NCI-H345 (cell line): ENCODE data around the gene VASP.

Experiments used
- DNase-seq: peaks from one replicate; lab custom pipeline; 2025; lab: John Stamatoyannopoulos, UW

VASP gene

DNA sequence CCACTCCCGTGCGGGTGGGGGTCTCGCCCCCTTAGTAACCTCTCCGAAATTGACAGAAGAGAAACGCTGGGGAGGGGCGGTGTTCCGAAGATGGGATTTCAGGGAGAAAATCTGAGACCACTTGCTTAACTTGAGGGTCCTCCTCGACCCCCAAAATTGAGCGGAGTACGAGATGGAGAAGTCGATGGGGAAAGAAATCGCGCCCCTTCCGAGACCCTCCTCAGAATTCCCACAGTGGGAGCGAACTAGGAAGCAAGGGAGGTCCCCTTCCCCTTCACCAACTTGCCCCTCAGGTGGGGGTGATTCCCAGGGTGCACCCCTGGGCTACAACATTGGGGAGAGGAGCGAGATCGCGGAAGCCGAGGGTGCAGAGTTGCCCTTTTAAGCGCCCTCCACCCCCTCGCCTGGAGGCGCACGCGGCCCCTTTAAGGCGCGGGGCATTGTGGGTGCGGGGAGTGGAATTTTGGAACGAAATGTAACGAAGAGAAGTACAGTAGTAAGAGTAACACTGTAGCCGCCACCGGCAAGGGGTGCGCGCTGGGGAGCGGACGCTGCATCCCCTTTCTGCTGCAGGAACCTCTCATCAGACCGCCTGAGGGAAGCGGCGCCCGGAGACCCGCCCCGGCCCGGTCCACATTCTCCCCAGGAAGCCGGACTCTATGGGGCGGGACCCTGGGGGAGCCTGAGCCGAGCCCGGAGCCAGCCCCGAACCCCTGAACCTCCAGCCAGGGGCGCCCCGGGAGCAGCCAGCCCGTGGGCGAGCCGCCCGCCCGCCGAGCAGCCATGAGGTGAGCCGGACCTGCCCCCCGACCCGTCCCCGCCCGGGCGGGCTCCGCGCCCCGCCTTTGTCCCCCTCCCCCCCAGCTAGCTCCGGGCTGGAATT, at the start of gene VASP:
VASP (plus strand) TSS at position 491 of the 883 bp plus-strand sequence; CDS start at position 784, 293 bp downstream.
- peak; percentile 83 for DNase-seq

DNA sequence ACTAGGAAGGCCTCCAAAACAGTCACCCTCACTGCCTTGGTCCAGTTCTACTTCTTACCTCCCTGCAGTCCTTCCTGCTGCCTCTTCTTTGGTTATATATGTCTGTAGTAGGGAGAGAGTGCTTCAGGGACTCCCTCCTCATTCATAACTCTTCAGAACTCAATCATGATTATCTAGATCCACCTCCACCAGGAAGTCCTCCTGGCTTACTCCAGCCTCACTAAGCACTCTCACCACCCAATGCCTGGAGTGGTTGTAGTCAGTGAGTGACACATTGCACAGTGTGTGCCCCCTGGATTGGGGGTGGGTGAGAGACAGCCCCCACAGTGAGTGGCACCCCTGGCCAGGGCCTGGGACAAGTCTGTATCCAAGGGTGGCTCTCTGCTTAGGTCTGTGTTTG, 49.5 kb upstream of the VASP start:
- no peak for DNase-seq

DNA sequence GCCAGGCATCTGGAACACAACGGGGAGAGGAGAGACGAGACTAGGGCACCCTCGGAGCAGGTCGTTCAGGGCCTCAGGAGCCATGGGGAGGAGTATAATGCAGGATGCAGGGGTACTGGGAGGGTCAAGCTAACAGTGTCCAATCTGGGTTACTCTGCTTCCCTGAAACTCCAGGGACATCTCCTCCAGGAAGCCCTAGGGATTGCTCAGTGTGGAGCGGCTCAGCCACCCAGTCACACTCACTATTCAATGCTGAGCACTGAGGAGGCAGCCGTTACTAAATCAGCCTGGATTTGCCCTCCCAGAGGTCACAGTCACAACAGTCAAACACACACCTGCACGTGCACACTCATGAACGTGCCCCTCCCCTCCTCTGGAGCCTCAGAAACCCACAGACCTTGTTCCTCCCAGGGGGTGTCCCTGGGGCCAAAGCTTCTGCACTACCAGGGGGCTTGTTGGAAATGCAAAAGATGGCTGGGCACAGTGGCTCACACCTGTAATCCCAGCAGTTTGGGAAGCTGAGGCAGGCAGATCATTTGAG, 46.4 kb upstream of the VASP start:
- no peak for DNase-seq

DNA sequence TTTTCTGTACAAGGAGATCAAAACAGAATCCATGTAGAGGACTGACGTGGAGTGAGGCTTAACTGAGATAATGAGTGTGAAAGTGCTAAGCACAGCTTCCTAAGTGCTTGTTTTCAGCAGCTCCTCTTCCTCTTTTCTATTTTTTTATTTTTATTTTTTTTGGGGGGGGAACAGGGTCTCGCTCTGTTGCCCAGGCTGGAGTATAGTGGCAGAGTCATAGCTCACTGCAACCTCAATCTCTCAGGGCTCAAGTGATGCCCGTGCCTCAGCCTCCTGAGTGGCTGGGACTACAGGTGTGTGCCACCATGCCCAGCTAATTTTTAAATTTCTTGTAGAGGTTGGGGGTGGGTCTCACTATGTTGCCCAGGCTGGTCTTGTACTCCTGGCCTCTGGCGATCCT, 45.1 kb upstream of the VASP start:
- no peak for DNase-seq

DNA sequence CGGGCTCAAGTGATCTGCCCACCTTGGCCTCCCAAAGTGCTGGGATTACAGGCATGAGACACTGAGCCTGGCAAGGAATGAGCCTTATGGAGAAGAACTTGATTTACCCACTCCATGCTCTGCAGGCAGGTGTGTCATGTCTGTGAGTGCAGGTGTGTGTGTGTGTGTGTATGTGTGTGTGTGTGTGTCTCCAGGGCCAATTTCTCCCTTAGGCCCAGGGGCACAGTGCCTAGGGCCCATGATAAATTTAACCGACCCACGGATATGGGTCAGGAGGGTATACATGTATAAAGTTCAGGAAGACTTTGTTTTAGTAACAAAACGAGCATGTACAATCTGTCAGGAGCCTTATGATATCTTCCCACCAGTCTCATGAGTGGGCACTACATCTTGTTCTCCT, 44.0 kb upstream of the VASP start:
- no peak for DNase-seq

DNA sequence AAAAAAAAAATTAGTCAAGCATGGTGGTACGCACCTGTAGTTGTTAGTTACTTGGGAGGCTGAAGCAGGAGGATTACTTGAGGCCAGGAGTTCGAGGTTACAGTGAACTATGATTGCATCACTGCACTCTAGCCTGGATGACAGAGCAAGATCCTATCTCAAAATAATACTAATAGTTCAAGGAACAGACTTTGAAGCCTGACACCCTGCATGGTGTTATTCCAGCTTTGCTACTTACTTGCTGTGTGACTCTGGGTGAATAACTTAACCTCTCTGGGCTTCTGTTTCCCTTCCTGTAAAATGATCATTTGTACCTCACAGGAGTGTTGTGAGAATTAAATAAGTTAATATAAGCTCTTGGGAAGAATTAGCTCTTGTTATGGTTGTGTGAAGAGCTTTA, 43.0 kb upstream of the VASP start:
- DNase-seq = no peak

DNA sequence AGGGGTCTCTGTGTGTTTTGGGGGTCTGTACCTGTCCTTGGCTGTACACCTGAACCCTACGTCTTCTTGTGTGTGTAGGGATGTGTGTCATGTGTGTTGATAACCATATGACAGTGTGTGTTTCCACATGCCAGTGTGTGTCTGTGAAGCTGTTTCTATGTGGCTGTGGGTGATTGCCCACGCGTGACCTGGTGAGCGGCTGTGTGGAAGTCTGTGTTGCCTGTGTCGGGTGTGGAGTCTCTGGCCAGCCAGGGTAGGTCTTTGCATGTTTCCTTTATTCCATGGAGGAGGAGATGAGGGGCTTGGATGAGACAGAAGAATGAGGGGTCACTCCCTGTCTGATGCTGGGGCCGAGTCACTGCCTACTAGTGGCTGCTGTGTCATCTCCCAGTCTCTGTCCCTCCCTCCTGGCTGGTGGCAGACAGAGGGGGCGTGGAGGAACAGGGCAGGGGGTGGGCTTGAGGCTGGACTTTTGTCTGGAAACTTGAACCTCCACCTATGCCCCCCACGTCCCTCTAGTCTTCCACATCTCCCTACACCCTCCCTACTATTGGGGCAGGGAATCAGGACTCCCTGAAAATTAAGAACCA, 42.3 kb upstream of the VASP start:
- DNase-seq = no peak

DNA sequence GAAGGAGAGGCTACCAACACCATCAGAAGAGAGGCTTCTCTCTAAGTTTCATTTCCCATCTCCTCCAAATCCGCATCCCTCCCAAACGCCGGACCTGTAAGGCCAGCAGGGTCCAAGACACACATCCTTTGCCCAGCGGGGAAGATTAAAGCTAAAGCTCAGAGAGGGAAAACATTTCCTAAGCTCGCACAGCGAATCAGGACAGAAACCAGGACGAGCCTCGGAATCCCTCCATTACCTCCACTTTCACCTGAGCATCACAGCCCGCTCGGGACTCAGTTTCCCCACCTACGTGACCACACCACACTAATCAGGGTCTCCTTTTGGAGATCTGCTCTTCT, 40.2 kb upstream of the VASP start:
- DNase-seq = no peak

DNA sequence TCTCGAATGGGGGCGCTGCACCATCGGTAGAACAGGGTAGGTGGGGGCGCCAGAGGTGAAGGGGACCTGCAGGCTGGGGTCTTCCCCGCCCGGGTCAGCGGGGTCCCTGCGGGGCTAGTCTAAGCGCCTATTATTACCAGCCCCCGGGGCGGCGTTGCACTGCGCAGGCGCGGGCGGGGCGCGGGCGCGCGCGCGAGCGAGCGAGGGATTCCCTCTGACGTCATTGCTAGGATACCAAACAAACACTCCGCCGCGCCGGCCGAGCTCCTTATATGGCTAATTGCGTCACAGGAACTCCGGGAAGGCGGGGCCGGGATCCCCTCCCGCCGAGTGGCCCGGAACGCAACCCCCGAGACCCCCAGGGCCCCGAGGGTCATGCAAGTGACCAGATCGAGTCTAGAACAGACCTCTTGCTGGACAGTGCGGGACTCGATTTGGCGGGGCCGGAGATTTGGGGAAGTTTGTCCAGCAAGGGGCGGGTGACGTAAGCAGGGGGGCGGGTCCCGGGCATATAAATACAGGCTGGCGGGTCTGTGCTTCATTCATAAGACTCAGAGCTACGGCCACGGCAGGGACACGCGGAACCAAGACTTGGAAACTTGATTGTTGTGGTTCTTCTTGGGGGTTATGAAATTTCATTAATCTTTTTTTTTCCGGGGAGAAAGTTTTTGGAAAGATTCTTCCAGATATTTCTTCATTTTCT, 39.7 kb upstream of the VASP start, which contains the start of gene FOSB:
FOSB (plus strand) TSS at position 541 of the 703 bp plus-strand sequence. CDS start 591 bp downstream, outside the sequence.
- DNase-seq = peak; percentile 91

DNA sequence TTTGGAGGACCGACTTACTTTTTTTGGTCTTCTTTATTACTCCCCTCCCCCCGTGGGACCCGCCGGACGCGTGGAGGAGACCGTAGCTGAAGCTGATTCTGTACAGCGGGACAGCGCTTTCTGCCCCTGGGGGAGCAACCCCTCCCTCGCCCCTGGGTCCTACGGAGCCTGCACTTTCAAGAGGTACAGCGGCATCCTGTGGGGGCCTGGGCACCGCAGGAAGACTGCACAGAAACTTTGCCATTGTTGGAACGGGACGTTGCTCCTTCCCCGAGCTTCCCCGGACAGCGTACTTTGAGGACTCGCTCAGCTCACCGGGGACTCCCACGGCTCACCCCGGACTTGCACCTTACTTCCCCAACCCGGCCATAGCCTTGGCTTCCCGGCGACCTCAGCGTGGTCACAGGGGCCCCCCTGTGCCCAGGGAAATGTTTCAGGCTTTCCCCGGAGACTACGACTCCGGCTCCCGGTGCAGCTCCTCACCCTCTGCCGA, 39.1 kb upstream of the VASP start:
- DNase-seq = no peak

DNA sequence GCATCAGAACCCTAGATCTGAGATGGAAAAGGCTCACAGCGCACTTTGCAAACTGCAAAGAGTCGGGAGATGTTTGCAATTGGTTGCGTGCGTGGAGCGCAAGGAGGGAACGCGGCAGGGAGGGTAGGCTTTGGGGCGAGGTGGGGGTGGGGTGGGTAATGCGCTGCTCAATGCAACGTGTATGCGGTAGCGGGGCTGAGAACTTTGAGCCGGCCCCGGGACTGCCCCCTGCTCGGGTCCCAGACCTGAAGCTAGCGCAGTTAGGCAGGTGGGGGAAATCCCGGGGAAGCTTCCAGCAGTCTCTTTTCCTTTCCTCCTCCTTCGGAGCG, 38.5 kb upstream of the VASP start:
- no peak for DNase-seq

DNA sequence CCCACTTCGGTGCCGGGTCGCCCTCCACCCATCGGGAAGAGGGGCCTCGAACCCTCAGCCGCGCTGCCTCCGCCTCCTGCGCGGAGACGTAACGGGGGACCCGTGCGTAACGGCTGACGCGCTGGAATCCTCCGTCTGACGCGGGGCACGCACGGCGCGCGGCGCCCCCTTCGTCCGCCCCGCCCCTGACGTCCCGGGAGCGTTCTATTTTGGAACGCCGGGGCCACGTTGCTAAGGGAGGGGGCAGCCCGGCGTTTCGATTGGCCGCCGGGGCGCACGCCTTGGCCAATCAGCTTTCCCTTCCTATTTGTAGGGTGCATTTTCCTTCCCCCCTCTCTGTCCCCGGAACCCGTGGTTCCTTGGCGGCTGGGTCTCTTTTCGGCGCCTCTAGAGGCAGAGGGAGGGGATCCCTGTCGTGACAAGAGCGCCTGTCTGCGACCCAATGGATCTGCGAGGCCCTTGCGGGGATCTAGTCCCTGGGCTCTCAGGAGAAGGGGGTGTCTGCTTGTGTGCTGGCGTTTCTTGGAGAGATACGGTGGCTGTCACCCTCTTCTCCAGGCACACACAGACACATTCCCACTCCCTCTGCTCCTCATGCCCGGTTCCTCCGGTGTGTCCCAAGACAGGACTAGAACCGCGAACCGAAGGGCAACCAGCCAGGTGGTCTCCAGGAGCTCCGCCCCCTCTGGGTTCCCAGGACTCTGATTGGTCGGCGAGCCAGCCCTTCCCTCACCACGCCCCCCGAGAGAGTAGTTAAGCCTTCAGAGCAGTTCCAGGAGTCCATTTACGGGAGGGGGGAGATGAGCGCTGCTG, 37.9 kb upstream of the VASP start:
- DNase-seq = peak; percentile 90

DNA sequence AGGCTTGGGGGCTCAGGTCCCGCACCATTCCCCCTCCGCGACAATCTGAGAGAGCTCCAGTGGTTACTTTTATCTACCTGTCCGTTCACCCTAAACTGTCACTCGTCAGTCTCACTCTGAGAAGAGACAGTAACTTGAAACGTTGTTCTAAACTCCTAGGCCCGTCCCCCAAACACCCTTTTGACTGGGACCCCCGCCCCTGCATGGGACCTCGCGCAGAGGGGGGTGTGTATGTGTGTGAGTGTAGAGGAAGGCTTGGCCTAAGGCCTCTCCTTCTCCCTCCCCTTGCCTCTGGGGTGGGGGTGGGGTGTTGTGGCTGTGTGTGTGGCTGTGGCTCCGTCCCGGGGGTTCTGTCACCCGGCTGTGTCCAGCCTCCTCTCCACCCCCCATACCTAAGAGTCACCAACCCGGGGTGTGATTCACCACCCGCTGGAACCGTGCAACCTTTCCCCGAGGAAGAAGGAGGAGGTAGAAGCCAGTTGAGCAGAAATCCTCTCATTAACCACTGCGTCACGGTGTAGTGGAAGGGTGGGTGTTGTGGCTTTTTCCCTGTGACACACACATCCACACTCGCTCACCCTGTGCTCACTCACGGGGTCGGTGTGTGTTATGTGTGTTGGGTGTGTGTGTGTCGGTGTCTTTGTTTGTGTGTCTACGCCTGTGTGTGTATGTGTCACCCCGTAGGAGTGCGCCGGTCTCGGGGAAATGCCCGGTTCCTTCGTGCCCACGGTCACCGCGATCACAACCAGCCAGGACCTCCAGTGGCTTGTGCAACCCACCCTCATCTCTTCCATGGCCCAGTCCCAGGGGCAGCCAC, 37.1 kb upstream of the VASP start:
- DNase-seq = no peak

DNA sequence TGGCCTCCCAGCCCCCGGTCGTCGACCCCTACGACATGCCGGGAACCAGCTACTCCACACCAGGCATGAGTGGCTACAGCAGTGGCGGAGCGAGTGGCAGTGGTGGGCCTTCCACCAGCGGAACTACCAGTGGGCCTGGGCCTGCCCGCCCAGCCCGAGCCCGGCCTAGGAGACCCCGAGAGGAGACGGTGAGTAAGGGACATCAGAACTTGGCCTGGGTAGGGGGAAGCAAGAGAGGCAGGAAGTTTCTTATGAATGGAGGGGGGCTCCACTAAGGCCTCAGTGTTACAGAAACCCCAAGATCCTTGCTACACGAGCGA, 36.6 kb upstream of the VASP start:
- DNase-seq = no peak

DNA sequence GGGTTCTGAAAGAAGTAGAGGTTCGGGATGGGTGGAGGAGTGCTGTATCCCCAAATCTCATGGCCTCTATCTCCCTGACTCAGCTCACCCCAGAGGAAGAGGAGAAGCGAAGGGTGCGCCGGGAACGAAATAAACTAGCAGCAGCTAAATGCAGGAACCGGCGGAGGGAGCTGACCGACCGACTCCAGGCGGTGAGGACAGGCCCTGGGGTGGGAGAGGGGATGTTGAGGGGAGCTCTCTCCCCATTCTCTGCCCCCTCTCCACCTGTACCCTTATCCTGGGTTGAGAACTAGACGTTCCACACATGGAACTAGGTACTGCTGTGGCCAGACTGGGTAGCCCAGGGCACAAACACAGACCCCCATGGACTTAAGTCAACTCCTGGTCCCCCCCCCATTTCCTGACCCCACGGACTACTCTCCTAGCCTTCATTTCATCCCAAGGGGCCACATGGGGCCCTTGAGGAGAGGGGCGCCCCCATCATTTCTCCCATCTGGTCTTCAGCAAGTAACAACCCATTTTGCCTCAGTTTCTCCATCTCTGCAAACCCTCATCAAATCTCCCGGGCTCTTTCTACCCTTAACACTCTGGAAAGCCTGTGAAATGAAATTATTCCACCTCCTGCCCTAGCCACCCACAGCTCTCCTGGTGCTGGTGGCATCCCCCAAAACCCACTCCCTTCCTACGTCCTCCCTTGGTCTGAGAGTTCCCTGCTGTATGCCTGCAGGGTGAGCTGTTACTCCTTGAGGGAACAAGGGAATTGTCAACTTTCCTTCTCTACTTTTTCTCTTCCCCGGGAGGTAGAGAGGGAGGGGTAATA, 36.0 kb upstream of the VASP start:
- no peak for DNase-seq

DNA sequence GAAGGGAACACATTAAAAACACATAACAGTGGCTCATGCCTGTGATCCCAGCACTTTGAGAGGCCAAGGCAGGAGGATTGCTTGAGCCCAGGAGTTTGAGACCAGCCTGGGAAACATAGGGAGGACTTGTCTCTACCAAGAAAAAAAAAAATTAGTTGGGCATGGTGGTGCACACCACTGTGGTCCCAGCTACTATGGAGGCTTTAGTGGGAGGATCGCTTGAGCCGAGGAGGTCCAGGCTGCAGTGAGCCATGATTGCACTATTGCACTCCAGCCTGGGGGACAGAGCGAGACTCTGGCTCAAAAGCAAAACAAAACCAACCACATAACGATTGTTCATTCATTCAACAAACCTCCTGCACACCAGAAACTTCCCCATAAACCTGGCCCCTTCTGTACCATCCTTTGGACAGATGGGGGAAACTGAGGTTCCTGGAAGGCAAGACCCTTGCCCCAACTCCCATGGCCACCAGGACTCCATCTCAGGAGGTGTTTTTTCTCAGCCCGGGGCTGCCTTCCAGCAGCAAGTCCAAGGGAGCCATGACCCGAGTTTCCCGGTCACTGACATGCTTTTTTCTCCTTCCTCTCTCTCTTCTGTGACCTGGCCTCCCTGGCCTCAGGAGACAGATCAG, 35.2 kb upstream of the VASP start:
- no peak for DNase-seq

DNA sequence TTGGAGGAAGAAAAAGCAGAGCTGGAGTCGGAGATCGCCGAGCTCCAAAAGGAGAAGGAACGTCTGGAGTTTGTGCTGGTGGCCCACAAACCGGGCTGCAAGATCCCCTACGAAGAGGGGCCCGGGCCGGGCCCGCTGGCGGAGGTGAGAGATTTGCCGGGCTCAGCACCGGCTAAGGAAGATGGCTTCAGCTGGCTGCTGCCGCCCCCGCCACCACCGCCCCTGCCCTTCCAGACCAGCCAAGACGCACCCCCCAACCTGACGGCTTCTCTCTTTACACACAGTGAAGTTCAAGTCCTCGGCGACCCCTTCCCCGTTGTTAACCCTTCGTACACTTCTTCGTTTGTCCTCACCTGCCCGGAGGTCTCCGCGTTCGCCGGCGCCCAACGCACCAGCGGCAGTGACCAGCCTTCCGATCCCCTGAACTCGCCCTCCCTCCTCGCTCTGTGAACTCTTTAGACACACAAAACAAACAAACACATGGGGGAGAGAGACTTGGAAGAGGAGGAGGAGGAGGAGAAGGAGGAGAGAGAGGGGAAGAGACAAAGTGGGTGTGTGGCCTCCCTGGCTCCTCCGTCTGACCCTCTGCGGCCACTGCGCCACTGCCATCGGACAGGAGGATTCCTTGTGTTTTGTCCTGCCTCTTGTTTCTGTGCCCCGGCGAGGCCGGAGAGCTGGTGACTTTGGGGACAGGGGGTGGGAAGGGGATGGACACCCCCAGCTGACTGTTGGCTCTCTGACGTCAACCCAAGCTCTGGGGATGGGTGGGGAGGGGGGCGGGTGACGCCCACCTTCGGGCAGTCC, 34.5 kb upstream of the VASP start:
- DNase-seq = no peak

DNA sequence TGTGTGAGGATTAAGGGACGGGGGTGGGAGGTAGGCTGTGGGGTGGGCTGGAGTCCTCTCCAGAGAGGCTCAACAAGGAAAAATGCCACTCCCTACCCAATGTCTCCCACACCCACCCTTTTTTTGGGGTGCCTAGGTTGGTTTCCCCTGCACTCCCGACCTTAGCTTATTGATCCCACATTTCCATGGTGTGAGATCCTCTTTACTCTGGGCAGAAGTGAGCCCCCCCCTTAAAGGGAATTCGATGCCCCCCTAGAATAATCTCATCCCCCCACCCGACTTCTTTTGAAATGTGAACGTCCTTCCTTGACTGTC, 34.0 kb upstream of the VASP start:
- DNase-seq = no peak
